Muscle layer of colon (tissue), 2 donors: ENCODE results near the gene PCP2.
"Not testable (repeated sequence)": the region's sequence is repeated elsewhere in the genome, so short reads cannot be mapped to it uniquely, and the experiment has no call there.

Experiments
- H3K27ac ChIP-seq: one replicate; pipeline ENCODE4 v1.7.0; 2013; ENCODE audit warnings: low read depth, mild to moderate bottlenecking, low read length, moderate library complexity
- H3K27me3 ChIP-seq, 2 donors: one replicate each; pipeline ENCODE4 v1.7.0; 2013; ENCODE audit warnings: low read length in 2 of 2, mild to moderate bottlenecking in 2 of 2; ENCODE audit not compliant: insufficient read depth in 2 of 2, control insufficient read depth in 1 of 2
- H3K36me3 ChIP-seq: one replicate; pipeline ENCODE4 v1.7.0; 2013; ENCODE audit warnings: mild to moderate bottlenecking, low read length; ENCODE audit not compliant: insufficient read depth
- H3K4me1 ChIP-seq: one replicate; pipeline ENCODE4 v1.7.0; 2013; ENCODE audit warnings: mild to moderate bottlenecking, low read length; ENCODE audit not compliant: insufficient read depth
- H3K4me3 ChIP-seq, 2 donors: one replicate each; pipeline ENCODE4 v1.7.0; 2013; ENCODE audit warnings: low read length in 2 of 2, low read depth in 1 of 2, mild to moderate bottlenecking in 1 of 2, moderate library complexity in 1 of 2
- H3K9ac ChIP-seq: one replicate; pipeline ENCODE4 v1.7.0; 2013; ENCODE audit warnings: low read length
- H3K9me3 ChIP-seq: one replicate; pipeline ENCODE4 v1.7.0; 2013; ENCODE audit warnings: mild to moderate bottlenecking, low read length
- donor health status: abdominal sarcoma.
- donor health status: Adenocarcinoma of cecum.

PCP2 gene

DNA sequence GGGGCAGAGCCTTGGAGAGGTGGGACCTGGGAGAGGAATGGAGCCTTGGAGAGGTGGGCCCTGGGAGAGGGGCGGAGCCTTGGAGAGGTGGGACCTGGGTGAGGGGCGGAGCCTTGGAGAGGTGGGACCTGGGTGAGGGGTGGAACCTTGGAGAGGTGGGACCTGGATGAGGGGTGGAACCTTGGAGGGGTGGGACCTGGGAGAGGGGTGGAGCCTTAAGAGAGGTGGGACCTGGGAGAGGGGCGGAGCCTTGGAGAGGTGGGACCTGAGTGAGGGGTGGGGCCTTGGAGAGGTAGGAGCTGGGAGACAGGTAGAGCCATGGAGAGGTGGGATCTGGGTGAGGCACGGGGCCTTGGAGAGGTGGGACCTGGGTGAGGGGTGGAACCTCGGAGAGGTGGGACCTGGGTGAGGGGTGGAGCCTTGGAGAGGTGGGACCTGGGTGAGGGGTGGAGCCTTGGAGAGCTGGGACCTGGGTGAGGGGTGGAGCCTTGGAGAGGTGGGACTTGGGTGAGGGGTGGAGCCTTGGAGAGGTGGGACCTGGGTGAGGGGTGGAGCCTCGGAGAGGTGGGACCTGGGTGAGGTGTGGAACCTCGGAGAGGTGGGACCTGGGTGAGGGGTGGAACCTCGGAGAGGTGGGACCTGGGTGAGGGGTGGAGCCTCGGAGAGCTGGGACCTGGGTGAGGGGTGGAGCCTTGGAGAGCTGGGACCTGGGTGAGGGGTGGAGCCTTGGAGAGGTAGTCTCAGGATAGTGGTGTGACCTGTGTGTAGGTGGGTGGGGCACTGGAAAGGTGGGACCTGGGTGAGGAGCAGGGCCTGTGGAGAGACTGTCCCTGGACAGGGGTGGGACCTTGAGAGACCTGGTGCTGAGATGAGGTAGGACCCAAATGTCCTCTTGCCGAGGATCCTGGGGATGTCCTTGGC is 10.4 kb upstream of the PCP2 start:
- H3K36me3 ChIP-seq: not testable (repeated sequence)
- H3K27me3 ChIP-seq: peaks cover 8 to 43% of the 10 kb centered on the region in 2 donors

GRCh38 chr19:7643031-7643415 is 9.5 kb upstream of the PCP2 start:
- Histone ChIP-seq H3K9ac (no peak overlapping the region), H3K36me3 (no peaks in the 10 kb centered on the region), H3K27me3 (peaks cover 8 to 49% of the 10 kb centered on the region in 2 donors), H3K4me1 (no peaks in the 10 kb centered on the region), H3K4me3 (no peak overlapping the region), H3K27ac (no peak overlapping the region), H3K9me3 (no peaks in the 10 kb centered on the region)

More for the DNA sequence above, 10.4 kb upstream of the PCP2 start:
- not testable (repeated sequence) for H3K27ac ChIP-seq, H3K9ac ChIP-seq, H3K9me3 ChIP-seq, H3K4me1 ChIP-seq, H3K4me3 ChIP-seq

DNA sequence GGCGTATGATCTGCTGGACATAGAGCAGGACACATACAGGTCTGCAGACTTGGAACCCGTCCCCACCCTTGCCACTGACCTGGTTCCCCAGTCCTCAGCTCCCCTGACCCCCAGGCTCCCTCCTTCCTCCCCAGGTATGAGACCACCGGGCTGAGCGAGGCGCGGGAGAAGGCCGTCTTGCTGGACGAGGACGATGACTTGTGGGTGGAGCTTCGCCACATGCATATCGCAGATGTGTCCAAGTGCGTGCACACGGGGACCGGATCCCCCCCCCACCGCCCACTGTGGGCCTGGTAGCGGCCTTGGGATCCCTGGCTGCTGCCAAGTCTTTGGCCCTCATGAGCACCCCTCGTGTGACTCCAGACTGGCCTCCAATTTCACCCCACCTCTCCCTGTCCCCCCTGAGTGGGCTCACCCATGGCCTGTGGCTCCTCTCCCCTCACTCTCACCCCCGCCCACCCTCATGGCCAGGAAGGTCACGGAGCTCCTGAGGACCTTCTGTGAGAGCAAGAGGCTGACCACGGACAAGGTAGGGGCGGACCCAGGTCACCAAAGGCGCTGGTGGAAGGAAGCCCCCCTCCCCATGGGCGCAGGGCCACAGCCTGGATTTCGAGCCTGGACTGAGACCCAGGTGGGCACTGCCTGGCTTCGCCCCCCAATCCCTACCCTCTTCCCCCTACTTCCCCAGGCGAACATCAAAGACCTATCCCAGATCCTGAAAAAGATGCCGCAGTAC is 8.9 kb upstream of the PCP2 start:
- no peaks in the 10 kb centered on the region for H3K4me1 ChIP-seq
- no peaks in the 10 kb centered on the region for H3K9me3 ChIP-seq
- no peak overlapping the region for H3K9ac ChIP-seq
- no peak overlapping the region for H3K27ac ChIP-seq
- H3K4me3 ChIP-seq: no peak overlapping the region
- H3K36me3 ChIP-seq: no peaks in the 10 kb centered on the region
- H3K27me3 ChIP-seq: peaks cover 8 to 54% of the 10 kb centered on the region in 2 donors

DNA sequence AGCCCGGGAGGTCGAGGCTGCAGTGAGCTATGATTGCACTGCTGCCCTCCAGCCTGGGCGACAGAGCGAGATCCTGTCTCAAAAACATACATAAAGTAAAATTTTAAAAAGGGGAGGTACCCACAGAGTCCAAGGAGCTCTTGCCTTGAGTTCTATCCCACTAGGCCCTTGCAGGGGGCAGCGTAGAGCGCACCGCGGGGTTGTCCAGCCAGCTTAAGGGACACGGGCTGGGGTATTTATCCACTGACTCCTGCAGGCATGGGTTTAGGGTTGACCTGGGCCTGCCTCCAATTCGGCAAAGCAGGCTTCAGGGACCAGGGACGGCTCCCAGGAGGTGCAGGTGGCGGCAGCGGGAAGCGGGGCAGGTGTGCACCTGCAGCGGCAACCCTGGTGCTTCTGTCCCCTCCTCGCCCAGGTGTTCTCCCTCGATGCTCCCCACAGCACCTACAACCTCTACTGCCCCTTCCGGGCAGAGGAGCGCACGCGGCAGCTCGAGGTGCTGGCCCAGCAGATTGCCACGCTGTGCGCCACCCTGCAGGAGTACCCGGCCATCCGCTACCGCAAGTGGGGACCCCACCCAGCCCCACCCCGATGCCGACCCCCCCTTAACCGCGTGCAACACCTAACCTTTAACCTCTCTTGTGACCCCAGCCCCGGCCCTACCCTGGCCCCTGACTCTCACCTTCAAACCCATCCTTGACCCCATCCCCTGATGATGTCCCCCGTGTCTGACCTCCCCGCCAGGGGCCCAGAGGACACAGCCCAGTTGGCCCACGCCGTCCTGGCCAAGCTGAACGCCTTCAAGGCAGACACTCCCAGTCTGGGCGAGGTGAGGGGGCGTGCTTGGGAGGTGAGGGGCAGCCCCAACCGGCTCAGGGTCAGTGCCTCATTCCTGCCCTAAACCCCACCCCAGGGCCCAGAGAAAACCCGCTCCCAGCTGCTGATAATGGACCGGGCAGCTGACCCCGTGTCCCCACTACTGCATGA is 8.1 kb upstream of the PCP2 start:
- Histone ChIP-seq H3K4me1 (no peaks in the 10 kb centered on the region), H3K36me3 (no peaks in the 10 kb centered on the region), H3K9ac (no peak overlapping the region), H3K9me3 (no peaks in the 10 kb centered on the region), H3K4me3 (no peak overlapping the region), H3K27ac (no peak overlapping the region), H3K27me3 (peaks cover 8 to 57% of the 10 kb centered on the region in 2 donors)

DNA sequence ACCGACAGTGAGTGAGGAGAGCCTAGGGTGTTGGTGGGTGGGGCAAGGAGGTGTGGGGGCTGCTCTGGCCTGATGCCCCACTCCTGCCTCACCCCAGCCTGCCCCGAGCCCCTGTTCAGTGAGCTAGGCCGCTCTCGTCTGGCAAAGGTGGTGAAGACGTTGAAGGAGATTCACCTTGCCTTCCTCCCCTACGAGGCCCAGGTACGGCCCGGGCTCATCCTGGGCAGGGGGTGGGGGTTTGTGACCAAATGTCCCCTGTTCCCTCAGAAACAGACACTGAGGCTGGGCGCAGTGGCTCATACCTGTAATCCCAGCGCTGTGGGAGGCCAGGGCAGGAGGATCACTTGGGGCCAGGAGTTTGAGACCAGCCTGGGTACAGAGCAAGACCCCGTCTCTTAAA is 7.3 kb upstream of the PCP2 start:
- no peaks in the 10 kb centered on the region for H3K36me3 ChIP-seq
- H3K4me1 ChIP-seq: no peaks in the 10 kb centered on the region
- no peak overlapping the region for H3K27ac ChIP-seq
- peaks cover 8 to 58% of the 10 kb centered on the region in 2 donors for H3K27me3 ChIP-seq
- no peaks in the 10 kb centered on the region for H3K9me3 ChIP-seq
- H3K4me3 ChIP-seq: no peak overlapping the region
- H3K9ac ChIP-seq: no peak overlapping the region

DNA sequence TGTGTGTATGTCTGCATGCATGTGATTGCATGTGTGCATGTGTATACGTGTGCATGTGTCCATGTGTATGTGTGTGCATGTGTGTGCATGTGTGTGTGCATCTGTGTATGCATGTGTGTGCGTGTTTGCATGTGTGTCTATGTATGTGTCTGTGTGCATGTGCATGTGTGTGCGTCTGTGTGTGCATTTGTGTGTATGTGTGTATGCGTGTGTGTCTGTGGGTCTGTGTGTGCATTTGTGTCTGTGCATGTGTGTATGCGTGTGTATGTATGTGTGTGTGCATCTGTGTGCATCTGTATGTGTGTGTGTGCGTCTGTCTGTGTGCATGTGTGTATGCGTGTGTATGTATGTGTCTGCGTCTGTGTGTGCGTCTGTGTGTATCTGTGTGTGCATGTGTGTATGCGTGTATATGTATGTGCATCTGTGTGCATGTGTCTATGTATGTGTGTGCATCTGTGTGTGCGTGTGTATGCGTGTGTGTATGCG is 6.4 kb upstream of the PCP2 start:
- H3K4me3 ChIP-seq: no peak overlapping the region
- no peak overlapping the region for H3K27ac ChIP-seq
- peaks cover 8 to 56% of the 10 kb centered on the region in 2 donors for H3K27me3 ChIP-seq
- H3K9ac ChIP-seq: no peak overlapping the region
- H3K36me3 ChIP-seq: no peaks in the 10 kb centered on the region
- H3K4me1 ChIP-seq: no peaks in the 10 kb centered on the region
- no peaks in the 10 kb centered on the region for H3K9me3 ChIP-seq

GRCh38 chr19:7638802-7639465 is 5.4 kb upstream of the PCP2 start:
- Histone ChIP-seq H3K4me3 (no peak overlapping the region), H3K36me3 (no peaks in the 10 kb centered on the region), H3K27me3 (peaks cover 8 to 49% of the 10 kb centered on the region in 2 donors), H3K27ac (no peak overlapping the region), H3K9ac (no peak overlapping the region), H3K4me1 (no peaks in the 10 kb centered on the region), H3K9me3 (no peaks in the 10 kb centered on the region)

DNA sequence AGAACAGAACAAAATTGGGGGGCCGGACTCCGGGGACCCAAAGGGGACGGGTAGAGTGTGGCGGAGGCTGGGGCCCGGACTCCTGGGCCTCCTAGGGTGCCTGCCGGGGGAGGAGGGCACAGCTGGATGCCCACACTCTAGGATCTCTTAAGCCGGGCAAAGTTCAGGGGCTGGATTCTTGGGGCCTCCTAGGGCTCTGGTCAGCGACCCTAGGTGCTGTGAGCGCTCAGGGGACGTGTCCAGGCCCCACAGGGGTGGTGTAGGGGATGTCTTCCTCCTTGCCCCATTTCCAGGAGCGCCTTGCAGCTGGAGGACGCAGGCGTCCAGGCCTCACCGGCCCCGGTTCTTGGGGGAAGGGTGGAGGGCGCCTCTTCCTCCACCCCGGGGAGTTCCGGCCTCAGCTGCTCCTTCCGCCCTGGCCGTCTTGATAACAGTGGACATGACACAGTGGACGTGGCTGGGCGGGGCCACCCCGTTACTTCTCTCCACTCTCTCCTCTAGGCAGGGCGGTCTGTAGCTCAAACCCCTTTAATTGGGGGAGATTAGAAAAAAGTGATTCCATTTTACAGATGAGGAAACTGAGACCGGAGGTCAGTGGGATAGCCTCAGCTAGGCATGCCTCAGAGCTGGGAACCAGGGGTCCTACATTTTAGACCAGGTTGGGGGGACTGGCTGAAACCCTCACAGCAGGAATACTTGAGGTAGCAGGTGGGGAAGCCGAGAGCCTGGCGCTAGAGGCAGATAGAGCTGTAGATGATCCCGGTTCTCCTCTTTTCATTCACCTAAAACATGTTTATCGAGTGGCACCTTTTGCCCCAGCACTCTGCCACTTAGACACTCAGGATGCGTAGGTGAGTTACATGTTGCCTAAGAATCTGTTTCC is 4.1 kb upstream of the PCP2 start:
- no peaks in the 10 kb centered on the region for H3K4me1 ChIP-seq
- H3K4me3 ChIP-seq: no peak overlapping the region
- no peak overlapping the region for H3K9ac ChIP-seq
- H3K27ac ChIP-seq: no peak overlapping the region
- no peaks in the 10 kb centered on the region for H3K36me3 ChIP-seq
- H3K9me3 ChIP-seq: no peaks in the 10 kb centered on the region
- peaks cover 8 to 38% of the 10 kb centered on the region in 2 donors for H3K27me3 ChIP-seq

DNA sequence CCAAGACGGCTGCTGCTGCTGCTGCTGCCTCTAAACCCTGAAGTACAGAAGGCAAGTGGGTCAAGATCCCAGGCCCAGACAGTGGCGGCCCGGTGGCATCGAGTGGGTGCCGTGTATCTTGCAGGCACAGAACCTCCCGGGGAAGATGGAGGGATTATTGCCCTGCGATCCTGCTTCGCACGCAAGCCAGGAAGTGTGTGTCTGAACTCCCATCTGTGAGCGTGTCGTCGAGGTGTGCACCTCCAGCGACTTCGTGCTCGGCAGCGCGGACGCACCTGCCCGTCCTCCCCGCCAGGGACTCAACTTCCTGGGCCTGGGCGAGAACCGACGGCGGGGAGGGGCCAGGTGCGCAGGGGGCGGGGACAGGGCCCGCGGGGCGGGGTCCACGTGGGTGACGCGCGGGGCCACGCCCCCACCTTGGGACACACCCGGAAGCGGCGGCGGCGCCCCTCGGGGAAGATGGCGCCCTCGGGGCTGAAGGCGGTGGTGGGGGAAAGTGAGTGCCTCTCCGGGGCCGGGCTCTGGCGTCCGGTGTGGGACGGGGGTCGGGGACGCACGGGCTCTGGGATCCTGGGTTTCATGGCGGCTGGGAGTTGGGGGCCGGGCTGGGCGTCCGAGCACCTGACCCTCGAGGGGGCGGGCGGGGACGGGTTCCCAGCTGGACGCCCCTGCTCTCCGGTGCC is 3.3 kb upstream of the PCP2 start, which contains the start of gene STXBP2:
STXBP2 (plus strand) TSS at position 420 of the 683 bp plus-strand sequence; CDS start at position 460, 40 bp downstream.
- H3K4me1 ChIP-seq: no peaks in the 10 kb centered on the region
- no peak within 1 kb of the TSS for H3K4me3 ChIP-seq
- no peak within 1 kb of the TSS for H3K9ac ChIP-seq
- no peaks in the 10 kb centered on the region for H3K9me3 ChIP-seq
- H3K27ac ChIP-seq: peak within 1 kb of the TSS; percentile 23
- peaks cover 8 to 38% of the 10 kb centered on the region in 2 donors for H3K27me3 ChIP-seq
- peaks cover under 1% of the 10 kb centered on the region for H3K36me3 ChIP-seq
